GM12864 (cell line): ENCODE data around the gene UFSP2.

Experiments used
- DNase-seq: peaks from one replicate; pipeline ENCODE4 v3.0.0-alpha.2; 2011; ENCODE audit warnings: low read depth
- H3K4me3 ChIP-seq: 2 replicates; pipeline ENCODE4 v1.5.1; 2011; ENCODE audit warnings: mild to moderate bottlenecking, low read depth, low read length, control low read depth
- CTCF ChIP-seq: IDR thresholded peaks from 2 replicates; pipeline ENCODE4 v1.5.1; 2011; ENCODE audit warnings: low read depth, mild to moderate bottlenecking, moderate library complexity, low read length, control low read depth, inconsistent platforms; ENCODE audit errors: missing control alignments

The UFSP2 gene

GRCh38 chr4:185387957-185388356 lies 37.8 kb downstream of the UFSP2 start:
- H3K4me3 ChIP-seq = no peak overlapping the region
- DNase-seq = no peak
- TF ChIP-seq CTCF = no peak

GRCh38 chr4:185384930-185385331 lies 40.8 kb downstream of the UFSP2 start:
- TF ChIP-seq CTCF = no peak
- no peak for DNase-seq
- no peak overlapping the region for H3K4me3 ChIP-seq

DNA sequence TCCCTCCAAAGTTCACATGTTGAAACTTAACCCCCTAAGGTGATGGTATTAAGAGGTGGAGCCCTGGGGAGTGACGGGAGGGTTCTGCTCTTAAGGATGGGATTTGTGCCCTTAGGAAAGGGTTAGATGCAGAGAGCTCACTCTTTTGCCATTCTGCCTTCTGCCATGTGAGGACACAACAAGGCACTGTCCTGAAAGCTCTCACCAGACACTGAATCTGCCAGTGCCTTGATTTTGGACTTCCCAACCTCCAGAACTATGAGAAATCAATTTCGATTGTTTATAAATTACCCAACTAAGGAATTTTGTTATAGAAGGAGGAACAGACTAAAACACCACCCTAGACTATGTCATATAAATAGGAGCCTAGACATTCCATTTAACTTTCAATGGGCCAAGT lies 41.7 kb downstream of the UFSP2 start:
- DNase-seq = no peak
- TF ChIP-seq CTCF = no peak
- no peak overlapping the region for H3K4me3 ChIP-seq

DNA sequence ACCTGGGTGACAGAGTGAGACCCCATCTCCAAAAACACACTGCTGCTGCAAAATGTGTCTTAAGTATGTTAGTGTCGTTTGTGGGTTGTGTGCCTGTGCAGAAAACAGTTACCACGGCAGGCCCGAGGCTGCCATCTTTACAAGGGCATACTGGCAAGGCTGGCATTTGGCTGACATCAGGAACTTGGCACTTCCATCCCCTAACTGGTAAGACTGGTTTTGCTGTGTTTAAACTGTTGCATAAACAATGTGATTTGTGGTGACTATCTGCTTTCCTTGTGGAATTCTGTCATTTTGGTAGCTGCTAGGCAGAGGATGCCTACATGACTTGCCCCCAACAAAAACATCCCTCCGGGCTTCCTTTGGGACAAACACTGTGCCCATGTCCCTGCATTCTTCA lies 42.3 kb downstream of the UFSP2 start:
- TF ChIP-seq CTCF = no peak
- no peak overlapping the region for H3K4me3 ChIP-seq
- no peak for DNase-seq

GRCh38 chr4:185382754-185383153 lies 43.0 kb downstream of the UFSP2 start:
- no peak for TF ChIP-seq CTCF
- H3K4me3 ChIP-seq = no peak overlapping the region
- no peak for DNase-seq

GRCh38 chr4:185381288-185382196 lies 44.2 kb downstream of the UFSP2 start:
- DNase-seq = no peak
- TF ChIP-seq CTCF = no peak
- no peak overlapping the region for H3K4me3 ChIP-seq

DNA sequence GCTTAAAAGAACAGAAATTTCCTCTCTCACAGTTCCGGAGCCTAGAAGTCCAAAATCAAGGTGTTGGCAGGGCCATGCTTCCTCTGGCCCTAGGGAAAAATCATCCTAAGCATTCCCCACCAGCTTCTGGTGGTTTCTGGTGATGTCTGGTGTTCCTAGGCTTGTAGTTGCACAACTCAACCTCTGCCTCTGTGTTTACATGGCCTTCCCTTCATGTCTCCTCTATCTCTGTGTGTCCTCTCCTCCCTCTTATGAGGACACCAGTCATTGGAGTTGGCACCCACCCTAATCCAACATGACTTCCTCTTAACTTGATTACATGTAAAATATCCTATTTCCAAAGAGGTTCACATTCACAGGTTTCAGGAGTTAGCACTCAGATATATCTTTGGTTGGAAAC lies 45.4 kb downstream of the UFSP2 start:
- no peak for TF ChIP-seq CTCF
- no peak for DNase-seq
- no peak overlapping the region for H3K4me3 ChIP-seq
